GM12878 (cell line): Measurements from ENCODE around the gene CCNY. TPM values are rescaled to one million over a fixed set of nuclear protein-coding genes. Genes with fewer than 3 reads are reported as not detected.
A peak's percentile ranks its signal among the peaks of the same experiment; 100 is the strongest.

Experiments used
- ATAC-seq: fragments of 200-7000 bp; cut with Tn5 transposase; 3 replicates; pipeline ENCODE4 v1.9.1; 2020; ENCODE audit warnings: mild to moderate bottlenecking, moderate library complexity
- BruUV-seq: library from RNA; stranded (reverse); fragments of 400-500 nt; replicated peaks from 2 replicates; lab custom pipeline; 2021; lab: Mats Ljungman, UMichigan
- CTCF ChIA-PET: fragments of 300-600 bp; sonication (Branson Sonifier 250); formaldehyde crosslinking; extraction: SDS; loops from one replicate; lab custom pipeline; 2021; ENCODE audit warnings: inconsistent platforms; lab: Yijun Ruan, JAX
- POLR2A ChIA-PET: fragments of 350-600 bp; formaldehyde crosslinking; extraction: SDS; loops from one replicate; lab custom pipeline; 2021; ENCODE audit warnings: inconsistent platforms; lab: Charles Lee
- RAD21 ChIA-PET: fragments of 300-600 bp; sonication (Branson Sonifier 250); formaldehyde crosslinking; loops from one replicate; lab custom pipeline; 2023; ENCODE audit warnings: antibody characterized with exemption; ENCODE audit not compliant: unreplicated experiment; lab: Charles Lee
- SMC1A ChIA-PET: fragments of 300-600 bp; sonication (Branson Sonifier 250); formaldehyde crosslinking; loops from one replicate; lab custom pipeline; 2023; ENCODE audit not compliant: unreplicated experiment, uncharacterized antibody; lab: Charles Lee
- DNase-seq: peaks from one replicate; pipeline ENCODE4 v3.0.0-alpha.2; 2011; ENCODE audit warnings: low read depth, low spot score
- FAIRE-seq: peaks from 3 replicates; lab custom pipeline; 2011; peaks lifted over from hg19 to GRCh38; lab: Jason Lieb, UNC
- H2AFZ ChIP-seq: 2 replicates; pipeline ENCODE4 v1.6.0; 2011; ENCODE audit warnings: low read depth, low read length, control low read depth; ENCODE audit not compliant: control insufficient read depth
- H3K27ac ChIP-seq: 2 replicates; pipeline ENCODE4 v1.5.1; 2011; ENCODE audit warnings: control low read depth; ENCODE audit not compliant: control insufficient read depth, insufficient read depth
- H3K27me3 ChIP-seq, 2 experiments: replicated peaks in 1 of 2; 2 replicates each; pipeline versions ENCODE4 v1.6.0 to v1.6.1; 2011; ENCODE audit warnings: low read length in 1 of 2; ENCODE audit not compliant: control insufficient read depth in 2 of 2, insufficient read depth in 2 of 2
- H3K36me3 ChIP-seq, 2 experiments: 2 replicates each; pipeline ENCODE4 v1.5.1; 2011; ENCODE audit warnings: low read length in 1 of 2; ENCODE audit not compliant: control insufficient read depth in 2 of 2, insufficient read depth in 2 of 2
- H3K4me1 ChIP-seq: 2 replicates; pipeline ENCODE4 v1.6.1; 2011; ENCODE audit warnings: mild to moderate bottlenecking, low read length, moderate library complexity, mixed read lengths; ENCODE audit not compliant: control insufficient read depth, insufficient read depth
- H3K4me2 ChIP-seq: 2 replicates; pipeline ENCODE4 v1.6.0; 2011; ENCODE audit warnings: control low read depth; ENCODE audit not compliant: control insufficient read depth, insufficient read depth
- H3K4me3 ChIP-seq: fragments of 200-600 bp; sonication (generic); 2 replicates; pipeline ENCODE4 v1.5.1; 2016
- H3K79me2 ChIP-seq: 2 replicates; pipeline ENCODE4 v1.6.0; 2011; ENCODE audit warnings: low read length; ENCODE audit not compliant: control insufficient read depth, insufficient read depth
- H3K9ac ChIP-seq: 2 replicates; pipeline ENCODE4 v1.8.0; 2011; ENCODE audit warnings: low read length, control low read depth, mixed read lengths; ENCODE audit not compliant: control insufficient read depth, insufficient read depth
- H3K9me3 ChIP-seq: replicated peaks from 3 replicates; pipeline ENCODE4 v1.5.1; 2011; ENCODE audit warnings: mild to moderate bottlenecking, low read length; ENCODE audit not compliant: control insufficient read depth, insufficient read depth
- H4K20me1 ChIP-seq: 2 replicates; pipeline ENCODE4 v1.6.0; 2011; ENCODE audit not compliant: control insufficient read depth, insufficient read depth
- DPF2 ChIP-seq: fragments of 450-650 bp; IDR thresholded peaks from 2 replicates; pipeline ENCODE4 v1.6.1; 2017; ENCODE audit warnings: mild to moderate bottlenecking
- EGR1 ChIP-seq, 2 experiments: IDR thresholded peaks; 1 replicate in 1 of 2; 2 replicates in 1 of 2; pipeline ENCODE4 v1.6.1; 2011 to 2012; ENCODE audit warnings: low read depth in 2 of 2, low read length in 2 of 2, borderline replicate concordance in 1 of 2, mild to moderate bottlenecking in 1 of 2, moderate library complexity in 1 of 2
- FOXK2 ChIP-seq: fragments of 450-650 bp; IDR thresholded peaks from 2 replicates; pipeline ENCODE4 v1.6.1; 2017; ENCODE audit warnings: mild to moderate bottlenecking, moderate library complexity
- IKZF1 ChIP-seq: fragments of 450-650 bp; conservative IDR thresholded peaks from 2 replicates; pipeline ENCODE4 v1.6.1; 2017; ENCODE audit warnings: antibody characterized with exemption, mild to moderate bottlenecking
- LARP7 ChIP-seq: fragments of 450-650 bp; IDR thresholded peaks from 2 replicates; pipeline ENCODE4 v1.6.1; 2017; ENCODE audit warnings: mild to moderate bottlenecking
- MEF2A ChIP-seq: IDR thresholded peaks from 2 replicates; pipeline ENCODE4 v1.6.1; 2011; ENCODE audit warnings: low read depth, mild to moderate bottlenecking, low read length, moderate library complexity; ENCODE audit not compliant: insufficient read depth
- SIN3A ChIP-seq: IDR thresholded peaks from 2 replicates; pipeline ENCODE4 v1.6.1; 2012; ENCODE audit warnings: low read depth, low read length, improper control_type of control experiment
- ZZZ3 ChIP-seq: IDR thresholded peaks from 2 replicates; pipeline ENCODE4 v1.6.1; 2011; ENCODE audit warnings: low read depth; ENCODE audit not compliant: control insufficient read depth, insufficient read length
- WGBS: methylation state at CpG from one replicate; pipeline ENCODE4 v1.1.6; 2016; ENCODE audit warnings: low lambda C conversion rate; ENCODE audit not compliant: insufficient replicate concordance, insufficient coverage; ENCODE audit errors: missing lambda C conversion rate; 5-methylcytosine and 5-hydroxymethylcytosine counted together
- in situ Hi-C: fragments of 300-500 bp; cut with MboI; formaldehyde crosslinking; loops from 9 replicates; pipeline ENCODE4 v1.14.3; 2018; ENCODE audit warnings: mixed read lengths
- intact Hi-C: fragments of 100-400 bp; cut with micrococcal nuclease; formaldehyde crosslinking; loops from one replicate; pipeline ENCODE4 v1.14.2; 2022; ENCODE audit not compliant: unreplicated experiment
- polyA plus RNA-seq, 11 experiments: library from polyadenylated mRNA; depleted of rRNA in 4 of 11; unstranded in 6 of 11; stranded (reverse) in 5 of 11; fragments of >200 nt; fragmentation: Nextera tagmentation in 4 of 11; fragmentation: Illumina TruSeq in 1 of 11; extraction: Ambion mirVana in 4 of 11; extraction: Trizol in 1 of 11; gene quantifications; 1 replicate in 1 of 11; 2 replicates in 10 of 11; pipeline versions ENCODE4 v1.2.1 to v1.2.3, GENCODE V29; 2011 to 2016; ENCODE audit warnings: inconsistent platforms in 2 of 11, missing spikeins in 2 of 11, low read depth in 1 of 11
- total RNA-seq, 4 experiments: library from RNA; depleted of rRNA in 3 of 4; stranded (reverse); fragments of >200 nt in 3 of 4; fragmentation: Illumina TruSeq in 1 of 4; extraction: Trizol in 1 of 4; gene quantifications; 2 replicates each; pipeline versions ENCODE4 v1.2.1 to v1.2.3, GENCODE V29; 2013 to 2021
- TF ChIP-seq, protein P1 (sequence below): fragments of 150-350 bp; IDR thresholded peaks from 2 replicates; pipeline ENCODE4 v1.6.1; 2016; ENCODE audit warnings: low read depth, low read length
- TF ChIP-seq, protein P2 (sequence below): fragments of 450-650 bp; IDR thresholded peaks from 2 replicates; pipeline ENCODE4 v1.6.1; 2017; ENCODE audit warnings: mild to moderate bottlenecking, moderate library complexity

Gene CCNY
- total and polyA plus RNA-seq, 10 of the 15 experiments (the other 5 are each of a cell fraction or from before 2014, with no cell fraction given): 3.6 to 50.0 (median 26.1) TPM

DNA sequence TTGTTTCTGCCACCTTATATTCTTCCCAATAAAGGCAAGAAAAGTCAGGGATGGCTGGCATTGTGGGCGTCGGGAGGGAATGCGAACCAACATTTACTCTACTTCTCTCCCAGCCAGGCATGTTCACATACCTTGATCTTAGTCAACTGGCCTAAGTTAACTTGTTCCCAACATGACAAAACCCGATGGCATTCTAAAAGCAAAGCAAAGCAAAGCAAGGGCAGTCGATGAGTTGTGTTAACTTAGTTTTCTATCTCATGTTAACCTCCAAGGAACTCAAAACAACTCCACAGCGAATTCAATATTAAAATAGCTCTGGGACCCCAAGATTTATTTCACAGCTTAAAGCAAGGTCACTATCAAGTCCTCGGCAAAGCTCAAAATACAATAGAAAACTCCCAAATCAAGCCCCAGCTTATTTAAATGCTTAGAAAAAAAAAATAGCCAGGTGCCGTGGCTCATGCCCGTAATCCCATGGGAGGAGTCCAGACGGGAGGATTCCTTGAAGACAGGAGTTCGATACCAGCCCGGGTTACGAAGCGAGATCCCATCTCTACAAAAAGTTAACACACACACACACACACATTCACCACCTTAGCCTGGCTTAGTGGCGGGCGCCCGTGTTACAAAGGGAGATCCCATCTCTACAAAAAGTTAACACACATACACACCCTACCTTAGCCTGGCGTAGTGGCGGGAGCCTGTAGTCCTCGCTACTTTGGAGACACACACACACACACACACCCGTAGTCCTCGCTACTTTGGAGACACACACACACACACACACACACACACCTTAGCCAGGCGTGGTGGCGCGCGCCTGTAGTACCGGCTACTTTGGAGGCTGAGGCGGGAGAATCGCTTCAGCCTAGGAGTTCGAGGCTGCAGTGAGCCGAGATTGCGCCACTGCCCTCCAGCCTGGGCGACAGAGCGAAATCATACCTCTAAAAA, 901 bp upstream of the CCNY start (continued):
- TF ChIP-seq, protein P1, sequence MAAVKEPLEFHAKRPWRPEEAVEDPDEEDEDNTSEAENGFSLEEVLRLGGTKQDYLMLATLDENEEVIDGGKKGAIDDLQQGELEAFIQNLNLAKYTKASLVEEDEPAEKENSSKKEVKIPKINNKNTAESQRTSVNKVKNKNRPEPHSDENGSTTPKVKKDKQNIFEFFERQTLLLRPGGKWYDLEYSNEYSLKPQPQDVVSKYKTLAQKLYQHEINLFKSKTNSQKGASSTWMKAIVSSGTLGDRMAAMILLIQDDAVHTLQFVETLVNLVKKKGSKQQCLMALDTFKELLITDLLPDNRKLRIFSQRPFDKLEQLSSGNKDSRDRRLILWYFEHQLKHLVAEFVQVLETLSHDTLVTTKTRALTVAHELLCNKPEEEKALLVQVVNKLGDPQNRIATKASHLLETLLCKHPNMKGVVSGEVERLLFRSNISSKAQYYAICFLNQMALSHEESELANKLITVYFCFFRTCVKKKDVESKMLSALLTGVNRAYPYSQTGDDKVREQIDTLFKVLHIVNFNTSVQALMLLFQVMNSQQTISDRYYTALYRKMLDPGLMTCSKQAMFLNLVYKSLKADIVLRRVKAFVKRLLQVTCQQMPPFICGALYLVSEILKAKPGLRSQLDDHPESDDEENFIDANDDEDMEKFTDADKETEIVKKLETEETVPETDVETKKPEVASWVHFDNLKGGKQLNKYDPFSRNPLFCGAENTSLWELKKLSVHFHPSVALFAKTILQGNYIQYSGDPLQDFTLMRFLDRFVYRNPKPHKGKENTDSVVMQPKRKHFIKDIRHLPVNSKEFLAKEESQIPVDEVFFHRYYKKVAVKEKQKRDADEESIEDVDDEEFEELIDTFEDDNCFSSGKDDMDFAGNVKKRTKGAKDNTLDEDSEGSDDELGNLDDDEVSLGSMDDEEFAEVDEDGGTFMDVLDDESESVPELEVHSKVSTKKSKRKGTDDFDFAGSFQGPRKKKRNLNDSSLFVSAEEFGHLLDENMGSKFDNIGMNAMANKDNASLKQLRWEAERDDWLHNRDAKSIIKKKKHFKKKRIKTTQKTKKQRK: no peak

DNA sequence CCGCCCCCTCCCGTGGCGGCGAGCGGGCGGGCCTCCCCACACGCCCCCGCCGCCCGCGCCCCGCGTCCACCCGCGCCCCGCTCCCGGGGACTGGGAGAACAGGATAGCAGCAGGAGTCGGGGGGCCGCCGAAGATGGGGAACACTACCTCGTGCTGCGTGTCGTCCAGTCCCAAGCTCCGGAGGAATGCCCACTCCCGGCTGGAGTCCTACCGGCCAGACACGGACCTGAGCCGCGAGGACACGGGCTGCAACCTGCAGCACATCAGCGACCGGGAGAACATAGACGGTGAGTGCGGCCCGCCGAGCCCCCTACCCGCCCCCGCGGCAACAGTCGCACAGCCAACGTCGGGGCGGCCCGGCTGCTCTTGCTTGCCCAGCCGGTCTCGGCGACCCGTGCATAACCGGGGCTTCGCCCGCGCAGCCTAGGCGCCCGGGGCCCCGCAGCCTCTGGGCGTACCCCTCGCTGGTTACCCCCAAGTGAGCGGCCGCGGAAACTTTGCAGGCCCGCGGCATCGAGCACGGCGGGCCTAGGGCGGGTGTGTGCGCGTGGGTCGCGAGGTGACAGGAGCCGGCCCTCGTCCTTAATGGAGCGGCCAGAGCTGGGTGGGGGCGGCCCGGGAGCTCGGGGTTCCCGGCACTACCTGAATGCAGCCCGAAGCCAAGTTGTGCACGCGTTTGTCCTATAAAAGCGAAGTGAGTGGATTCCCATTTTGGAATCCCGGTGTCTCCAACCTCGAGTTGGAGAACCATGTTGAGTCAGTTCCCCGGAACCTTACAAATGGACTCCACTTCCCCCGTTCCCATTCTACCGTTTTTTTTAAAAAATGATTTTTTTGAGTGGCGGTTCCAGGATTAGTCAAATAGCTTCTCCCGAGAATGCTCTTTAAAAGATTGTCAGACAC, 863 bp downstream of the CCNY start:
- H2AFZ ChIP-seq: no peak overlapping the region; the same call in 1 of the 2 replicates
- H3K9me3 ChIP-seq: no peaks in the 10 kb centered on the region
- peak overlapping the region; percentile 45; the same call in 1 of the 2 replicates for H3K9ac ChIP-seq
- ChIA-PET CTCF (no interaction called here), POLR2A (interaction anchor here (0.9 to 1.0 kb wide), 2 partner anchors 17 to 21 kb away, joined by 4 read pairs; no protein-coding TSS in a partner anchor), RAD21 (no interaction called here), SMC1A (interaction anchor here (1.1 to 1.4 kb wide), 2 partner anchors 15 to 37 kb away, joined by 3 to 9 read pairs; no protein-coding TSS in a partner anchor)
- FAIRE-seq (no peak), DNase-seq (no peak), ATAC-seq (peak; percentile 9)
- H3K79me2 ChIP-seq: peaks cover 60% of the 10 kb centered on the region
- H3K4me1 ChIP-seq: peaks cover 20% of the 10 kb centered on the region
- in situ Hi-C loops: loop anchor here (10.0 kb wide), 1 partner anchor 212 kb away; the partner anchor contains the start of gene CREM
- H3K36me3 ChIP-seq: no peaks in the 10 kb centered on the region
- peak overlapping the region; percentile 75 for H3K4me3 ChIP-seq
- BruUV-seq: no TSS peak
- peaks cover 3% of the 10 kb centered on the region; the same call in 1 of the 2 replicates for H4K20me1 ChIP-seq
- no peaks in the 10 kb centered on the region for H3K27me3 ChIP-seq
- H3K27ac ChIP-seq: no peak overlapping the region
- H3K4me2 ChIP-seq: peak overlapping the region; percentile 76
- WGBS: 5% methylated on average over 83 of the region's 88 CpGs
- intact Hi-C loops: no loop called here
- peak; percentile 66 for TF ChIP-seq IKZF1
- TF ChIP-seq, protein P2, sequence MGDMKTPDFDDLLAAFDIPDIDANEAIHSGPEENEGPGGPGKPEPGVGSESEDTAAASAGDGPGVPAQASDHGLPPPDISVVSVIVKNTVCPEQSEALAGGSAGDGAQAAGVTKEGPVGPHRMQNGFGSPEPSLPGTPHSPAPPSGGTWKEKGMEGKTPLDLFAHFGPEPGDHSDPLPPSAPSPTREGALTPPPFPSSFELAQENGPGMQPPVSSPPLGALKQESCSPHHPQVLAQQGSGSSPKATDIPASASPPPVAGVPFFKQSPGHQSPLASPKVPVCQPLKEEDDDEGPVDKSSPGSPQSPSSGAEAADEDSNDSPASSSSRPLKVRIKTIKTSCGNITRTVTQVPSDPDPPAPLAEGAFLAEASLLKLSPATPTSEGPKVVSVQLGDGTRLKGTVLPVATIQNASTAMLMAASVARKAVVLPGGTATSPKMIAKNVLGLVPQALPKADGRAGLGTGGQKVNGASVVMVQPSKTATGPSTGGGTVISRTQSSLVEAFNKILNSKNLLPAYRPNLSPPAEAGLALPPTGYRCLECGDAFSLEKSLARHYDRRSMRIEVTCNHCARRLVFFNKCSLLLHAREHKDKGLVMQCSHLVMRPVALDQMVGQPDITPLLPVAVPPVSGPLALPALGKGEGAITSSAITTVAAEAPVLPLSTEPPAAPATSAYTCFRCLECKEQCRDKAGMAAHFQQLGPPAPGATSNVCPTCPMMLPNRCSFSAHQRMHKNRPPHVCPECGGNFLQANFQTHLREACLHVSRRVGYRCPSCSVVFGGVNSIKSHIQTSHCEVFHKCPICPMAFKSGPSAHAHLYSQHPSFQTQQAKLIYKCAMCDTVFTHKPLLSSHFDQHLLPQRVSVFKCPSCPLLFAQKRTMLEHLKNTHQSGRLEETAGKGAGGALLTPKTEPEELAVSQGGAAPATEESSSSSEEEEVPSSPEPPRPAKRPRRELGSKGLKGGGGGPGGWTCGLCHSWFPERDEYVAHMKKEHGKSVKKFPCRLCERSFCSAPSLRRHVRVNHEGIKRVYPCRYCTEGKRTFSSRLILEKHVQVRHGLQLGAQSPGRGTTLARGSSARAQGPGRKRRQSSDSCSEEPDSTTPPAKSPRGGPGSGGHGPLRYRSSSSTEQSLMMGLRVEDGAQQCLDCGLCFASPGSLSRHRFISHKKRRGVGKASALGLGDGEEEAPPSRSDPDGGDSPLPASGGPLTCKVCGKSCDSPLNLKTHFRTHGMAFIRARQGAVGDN: no peak
- no peak for TF ChIP-seq ZZZ3
- 0 out of 2 replicates have a peak, but pooled peaks have one; percentile 39 for TF ChIP-seq SIN3A
- TF ChIP-seq LARP7: no peak
- no peak for TF ChIP-seq MEF2A
- no peak for TF ChIP-seq FOXK2
- TF ChIP-seq DPF2: peak; percentile 15; the same call in 1 of the 2 replicates
- peak in 1 of 2 experiments; percentile 49; a peak in 1 of 3 replicates for TF ChIP-seq EGR1 (IDR thresholded peaks at IDR 0.05; ENCODE audit: borderline replicate concordance in 1 of 2, low read depth in 2 of 2, low read length in 2 of 2)
